MCF 10A (cell line): ENCODE measurements around the gene TMEM221. TPM values are rescaled to one million over a fixed set of nuclear protein-coding genes. Genes with fewer than 3 reads are reported as not detected.

ENCODE experiments used
- BruUV-seq: library from RNA; stranded (reverse); fragments of 400-500 nt; replicated peaks from 2 replicates; lab custom pipeline; 2021; lab: Mats Ljungman, UMichigan
- CTCF ChIA-PET: fragments of 300-600 bp; sonication (Branson Sonifier 250); formaldehyde crosslinking; extraction: SDS; loops from one replicate; lab custom pipeline; 2021; ENCODE audit warnings: antibody characterized with exemption, inconsistent platforms; lab: Yijun Ruan, JAX
- POLR2A ChIA-PET: fragments of 300-600, 350-650 bp; sonication (Branson Sonifier 250); formaldehyde crosslinking; extraction: SDS; loops from one replicate; lab custom pipeline; 2020; ENCODE audit warnings: antibody characterized with exemption, inconsistent platforms; lab: Yijun Ruan, JAX
- DNase-seq: peaks from one replicate; pipeline ENCODE4 v3.0.0-alpha.2; 2018; ENCODE audit not compliant: unreplicated experiment
- H3K27ac Mint-ChIP-seq: one replicate; pipeline ENCODE4 v1.8.0; 2022; ENCODE audit warnings: mild to moderate bottlenecking, low read depth, mixed read lengths; ENCODE audit not compliant: unreplicated experiment
- H3K27me3 Mint-ChIP-seq: one replicate; pipeline ENCODE4 v1.8.0; 2022; ENCODE audit warnings: mixed read lengths; ENCODE audit not compliant: insufficient read depth, unreplicated experiment
- H3K36me3 Mint-ChIP-seq: one replicate; pipeline ENCODE4 v1.8.0; 2022; ENCODE audit warnings: mild to moderate bottlenecking, moderate library complexity, mixed read lengths; ENCODE audit not compliant: insufficient read depth, unreplicated experiment
- H3K4me1 Mint-ChIP-seq: one replicate; pipeline ENCODE4 v1.8.0; 2022; ENCODE audit warnings: mixed read lengths; ENCODE audit not compliant: insufficient read depth, unreplicated experiment
- H3K4me3 Mint-ChIP-seq: one replicate; pipeline ENCODE4 v1.8.0; 2022; ENCODE audit warnings: mild to moderate bottlenecking, moderate library complexity, mixed read lengths; ENCODE audit not compliant: unreplicated experiment
- H3K9me3 Mint-ChIP-seq: one replicate; pipeline ENCODE4 v1.8.0; 2022; ENCODE audit warnings: mixed read lengths; ENCODE audit not compliant: unreplicated experiment
- intact Hi-C: fragments of 100-400 bp; cut with micrococcal nuclease; formaldehyde crosslinking; loops from 2 replicates; pipeline ENCODE4 v1.14.1; 2022
- total RNA-seq: library from RNA; stranded (reverse); gene quantifications from 2 replicates; pipeline ENCODE4 v1.2.3, GENCODE V29; 2022
- TF ChIP-seq, protein P1 (sequence below): fragments of 200-600 bp; IDR thresholded peaks from one replicate; pipeline ENCODE4 v1.8.0; 2022; ENCODE audit warnings: antibody characterized with exemption, mild to moderate bottlenecking; ENCODE audit not compliant: unreplicated experiment

TMEM221 gene
- total RNA-seq, 1 experiment from 2014 or later = not detected

GRCh38 chr19:17423429-17424208 lies 24.8 kb downstream of the TMEM221 start:
- TF ChIP-seq, protein P1, sequence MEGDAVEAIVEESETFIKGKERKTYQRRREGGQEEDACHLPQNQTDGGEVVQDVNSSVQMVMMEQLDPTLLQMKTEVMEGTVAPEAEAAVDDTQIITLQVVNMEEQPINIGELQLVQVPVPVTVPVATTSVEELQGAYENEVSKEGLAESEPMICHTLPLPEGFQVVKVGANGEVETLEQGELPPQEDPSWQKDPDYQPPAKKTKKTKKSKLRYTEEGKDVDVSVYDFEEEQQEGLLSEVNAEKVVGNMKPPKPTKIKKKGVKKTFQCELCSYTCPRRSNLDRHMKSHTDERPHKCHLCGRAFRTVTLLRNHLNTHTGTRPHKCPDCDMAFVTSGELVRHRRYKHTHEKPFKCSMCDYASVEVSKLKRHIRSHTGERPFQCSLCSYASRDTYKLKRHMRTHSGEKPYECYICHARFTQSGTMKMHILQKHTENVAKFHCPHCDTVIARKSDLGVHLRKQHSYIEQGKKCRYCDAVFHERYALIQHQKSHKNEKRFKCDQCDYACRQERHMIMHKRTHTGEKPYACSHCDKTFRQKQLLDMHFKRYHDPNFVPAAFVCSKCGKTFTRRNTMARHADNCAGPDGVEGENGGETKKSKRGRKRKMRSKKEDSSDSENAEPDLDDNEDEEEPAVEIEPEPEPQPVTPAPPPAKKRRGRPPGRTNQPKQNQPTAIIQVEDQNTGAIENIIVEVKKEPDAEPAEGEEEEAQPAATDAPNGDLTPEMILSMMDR = no peak
- no peaks in the 10 kb centered on the region for H3K9me3 Mint-ChIP-seq

DNA sequence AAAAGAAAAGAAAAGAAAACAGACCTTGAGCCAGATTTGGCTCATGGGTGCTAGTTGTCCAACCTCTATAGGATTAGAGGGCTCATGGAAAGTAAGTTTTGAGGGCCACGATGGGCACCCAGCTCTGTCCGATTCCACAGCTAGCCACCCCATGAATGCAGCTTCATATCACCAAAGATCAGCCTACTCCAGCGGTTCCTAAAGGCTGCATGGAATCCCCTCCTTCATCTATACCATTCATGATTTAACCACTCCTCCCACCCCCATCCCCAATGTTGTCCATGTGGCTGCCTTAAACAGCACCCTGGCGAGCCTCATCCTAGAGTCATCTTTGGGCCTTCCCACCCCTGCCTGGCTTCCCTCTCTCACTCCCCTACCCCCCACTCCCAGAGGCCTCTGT lies 26.5 kb downstream of the TMEM221 start:
- Mint-ChIP-seq H3K9me3 (no peaks in the 10 kb centered on the region), H3K36me3 (peaks cover 11% of the 10 kb centered on the region), H3K4me1 (peaks cover 13% of the 10 kb centered on the region), H3K27ac (no peak overlapping the region), H3K27me3 (no peaks in the 10 kb centered on the region), H3K4me3 (no peak overlapping the region)
- CTCF ChIA-PET = interaction anchor here (1.2 to 1.3 kb wide), 3 partner anchors 36 to 47 kb away, joined by 3 to 5 read pairs (median 3); no protein-coding TSS in a partner anchor
- intact Hi-C loops = no loop called here
- TF ChIP-seq, protein P1 = no peak
- BruUV-seq = no TSS peak
- DNase-seq = no peak
- POLR2A ChIA-PET = interaction anchor here (1.3 kb wide), 1 partner anchor 47 kb away, joined by 4 read pairs; no protein-coding TSS in a partner anchor

More at GRCh38 chr19:17423429-17424208, 24.8 kb downstream of the TMEM221 start:
- H3K4me1 Mint-ChIP-seq = peaks cover 10% of the 10 kb centered on the region
- peak; percentile 64 for DNase-seq
- CTCF ChIA-PET = interaction anchor here (1.1 kb wide), 1 partner anchor 19 kb away, joined by 4 read pairs; no protein-coding TSS in a partner anchor
- POLR2A ChIA-PET = interaction anchor here (0.8 kb wide), 1 partner anchor 28 kb away, joined by 4 read pairs; no protein-coding TSS in a partner anchor
- H3K27ac Mint-ChIP-seq = no peak overlapping the region
- intact Hi-C loops = no loop called here
- no peak overlapping the region for H3K4me3 Mint-ChIP-seq
- no TSS peak for BruUV-seq
- no peaks in the 10 kb centered on the region for H3K27me3 Mint-ChIP-seq
- peaks cover 11% of the 10 kb centered on the region for H3K36me3 Mint-ChIP-seq

DNA sequence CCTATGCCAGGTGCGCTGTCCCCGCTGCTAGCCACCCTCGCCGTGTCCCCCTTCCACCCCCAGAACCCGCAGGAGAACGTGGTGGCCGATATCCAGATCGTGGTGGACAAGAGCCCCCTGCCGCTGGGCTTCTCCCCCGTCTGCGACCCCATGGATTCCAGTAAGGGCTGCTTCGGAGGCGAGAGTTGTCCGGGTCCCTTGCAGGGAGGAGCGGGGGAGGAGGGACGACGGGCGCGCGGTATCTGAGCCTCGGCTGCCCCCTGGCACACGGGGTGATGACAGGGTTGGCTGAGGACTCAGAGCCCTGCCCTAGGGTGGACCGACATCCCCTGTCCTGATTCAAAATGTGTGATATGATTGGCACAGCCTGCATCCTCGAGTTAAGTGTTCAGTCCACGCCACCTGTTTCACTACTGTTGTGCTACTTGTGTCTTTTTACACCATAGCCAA lies 28.0 kb downstream of the TMEM221 start:
- BruUV-seq = TSS peak; percentile 23
- peak; percentile 49 for DNase-seq
- TF ChIP-seq, protein P1 = no peak
- intact Hi-C loops = no loop called here
- H3K4me3 Mint-ChIP-seq = peak overlapping the region; percentile 88
- POLR2A ChIA-PET = interaction anchor here (1.1 to 1.9 kb wide), 5 partner anchors 9 to 87 kb away, joined by 4 to 12 read pairs (median 6); no protein-coding TSS in a partner anchor
- CTCF ChIA-PET = interaction anchor here (0.6 to 1.3 kb wide), 3 partner anchors 21 to 506 kb away, joined by 3 to 8 read pairs (median 5); no protein-coding TSS in a partner anchor
- peaks cover 16% of the 10 kb centered on the region for H3K4me1 Mint-ChIP-seq
- H3K27me3 Mint-ChIP-seq = no peaks in the 10 kb centered on the region
- no peaks in the 10 kb centered on the region for H3K9me3 Mint-ChIP-seq
- peaks cover 15% of the 10 kb centered on the region for H3K36me3 Mint-ChIP-seq
- H3K27ac Mint-ChIP-seq = peak overlapping the region; percentile 95
